Stimulated activated CD8-positive, alpha-beta memory T cell treated with anti-CD3 and anti-CD28 coated beads, Interleukin-2, amount 100 ng/mL, for 1 hour (primary cell): ENCODE results near the gene PLXNC1.
A peak's percentile ranks its signal among the peaks of the same experiment; 100 is the strongest.

Experiments used
- DNase-seq, 2 donors: peaks; one replicate each; pipeline ENCODE4 v3.0.0-alpha.2; 2020; ENCODE audit warnings: low read depth in 2 of 2

PLXNC1 gene

GRCh38 chr12:94133964-94134795 is 14.2 kb upstream of the PLXNC1 start:
- no peak for DNase-seq

- no peak for DNase-seq
Observed at GRCh38 chr12:94135896-94136295, 12.5 kb upstream of the PLXNC1 start.

- no peak for DNase-seq
Observed at GRCh38 chr12:94139816-94140215, 8.6 kb upstream of the PLXNC1 start.

GRCh38 chr12:94140556-94140955 is 7.8 kb upstream of the PLXNC1 start:
- DNase-seq, result peak in 1 of 2 donors; percentile 9

GRCh38 chr12:94141004-94141764 is 7.2 kb upstream of the PLXNC1 start:
- no peak for DNase-seq

- DNase-seq, result no peak
Observed at GRCh38 chr12:94141892-94142291, 6.5 kb upstream of the PLXNC1 start.

GRCh38 chr12:94143438-94143837 is 4.9 kb upstream of the PLXNC1 start:
- no peak for DNase-seq

GRCh38 chr12:94143951-94144350 is 4.4 kb upstream of the PLXNC1 start:
- no peak for DNase-seq

GRCh38 chr12:94144781-94145180 is 3.6 kb upstream of the PLXNC1 start:
- no peak for DNase-seq

GRCh38 chr12:94145191-94145983 is 3.0 kb upstream of the PLXNC1 start:
- DNase-seq, result no peak

GRCh38 chr12:94146166-94146936 is 2.0 kb upstream of the PLXNC1 start:
- no peak for DNase-seq

GRCh38 chr12:94147387-94147990 is 888 bp upstream of the PLXNC1 start:
- DNase-seq, result no peak

GRCh38 chr12:94148739-94149118 is 352 bp downstream of the PLXNC1 start:
- DNase-seq, result no peak

GRCh38 chr12:94149119-94149780 is 873 bp downstream of the PLXNC1 start:
- DNase-seq, result peak in 1 of 2 donors; percentile 3

- no peak for DNase-seq
Observed at GRCh38 chr12:94149781-94150239, 1.4 kb downstream of the PLXNC1 start.

- DNase-seq, result peak in 1 of 2 donors; percentile 6
Observed at GRCh38 chr12:94150240-94151121, 2.1 kb downstream of the PLXNC1 start.

- DNase-seq, result no peak
Observed at GRCh38 chr12:94151582-94151981, 3.2 kb downstream of the PLXNC1 start.

- no peak for DNase-seq
Observed at GRCh38 chr12:94152292-94153078, 4.1 kb downstream of the PLXNC1 start.

- no peak for DNase-seq
Observed at GRCh38 chr12:94157181-94157580, 8.8 kb downstream of the PLXNC1 start.
